DMS53 treated with DMSO at 0.1 percent for 48 hours (cell line): ENCODE results near the gene TSGA10IP.

Source experiments
- DNase-seq: peaks from one replicate; lab custom pipeline; 2025; ENCODE audit not compliant: unreplicated experiment; lab: John Stamatoyannopoulos, UW

Gene TSGA10IP

GRCh38 chr11:65945430-65945911 is at the start of gene TSGA10IP:
Gene TSGA10IP, plus strand, starts transcription at chr11:65945480. Its CDS starts 196 bp downstream, at chr11:65945676.
- DNase-seq: no peak

GRCh38 chr11:65895482-65895981 is 49.7 kb upstream of the TSGA10IP start:
- no peak for DNase-seq

GRCh38 chr11:65896034-65896999 is 49.0 kb upstream of the TSGA10IP start:
- no peak for DNase-seq

GRCh38 chr11:65897020-65897471 is 48.2 kb upstream of the TSGA10IP start:
- no peak for DNase-seq

- no peak for DNase-seq
Observed at GRCh38 chr11:65898656-65899355, 46.5 kb upstream of the TSGA10IP start.

- DNase-seq: peak; percentile 34
Observed at GRCh38 chr11:65899356-65900124, 45.7 kb upstream of the TSGA10IP start.

GRCh38 chr11:65900125-65900898 is 45.0 kb upstream of the TSGA10IP start, which contains the start of gene FOSL1:
Gene FOSL1, minus strand, starts transcription at chr11:65900388. Its CDS starts 49 bp downstream, at chr11:65900339.
- DNase-seq: peak; percentile 91

GRCh38 chr11:65900899-65901180 is 44.4 kb upstream of the TSGA10IP start:
- DNase-seq: no peak

- DNase-seq: no peak
Observed at GRCh38 chr11:65903068-65903481, 42.2 kb upstream of the TSGA10IP start.

- DNase-seq: no peak
Observed at GRCh38 chr11:65903715-65904114, 41.6 kb upstream of the TSGA10IP start.

GRCh38 chr11:65906602-65907001 is 38.7 kb upstream of the TSGA10IP start:
- no peak for DNase-seq

GRCh38 chr11:65907878-65908277 is 37.4 kb upstream of the TSGA10IP start:
- no peak for DNase-seq

- DNase-seq: no peak
Observed at GRCh38 chr11:65911682-65912568, 33.4 kb upstream of the TSGA10IP start.

- no peak for DNase-seq
Observed at GRCh38 chr11:65912845-65913244, 32.4 kb upstream of the TSGA10IP start.

GRCh38 chr11:65915101-65915820 is 30.0 kb upstream of the TSGA10IP start:
- DNase-seq: no peak

- DNase-seq: no peak
Observed at GRCh38 chr11:65915821-65916251, 29.4 kb upstream of the TSGA10IP start.

- DNase-seq: no peak
Observed at GRCh38 chr11:65916391-65916790, 28.9 kb upstream of the TSGA10IP start.

GRCh38 chr11:65917077-65917433 is 28.2 kb upstream of the TSGA10IP start:
- DNase-seq: no peak
